Neural cell (in vitro differentiated cells): ENCODE results near the gene COA7. TPM values are rescaled to one million over a fixed set of nuclear protein-coding genes. Genes with fewer than 3 reads are reported as not detected.

Experiments used
- H2AFZ ChIP-seq: fragments of 200-600, 300-800 bp; sonication (generic), shearing (Covaris generic); 2 replicates; pipeline ENCODE4 v1.6.0; 2014; ENCODE audit warnings: low read depth, mild to moderate bottlenecking, antibody characterized with exemption, low read length, moderate library complexity
- H3F3A ChIP-seq: fragments of 200-600 bp; shearing (Covaris generic); 2 replicates; pipeline ENCODE4 v1.6.1; 2016; ENCODE audit warnings: mild to moderate bottlenecking, moderate library complexity, mixed read lengths, antibody characterized with exemption, low read length; ENCODE audit not compliant: insufficient read depth, poor library complexity, severe bottlenecking
- H3K27ac ChIP-seq: fragments of 200-600, 300-800 bp; sonication (generic), shearing (Covaris generic); 2 replicates; pipeline ENCODE4 v1.5.1; 2014; ENCODE audit warnings: mild to moderate bottlenecking, low read length, moderate library complexity
- H3K27me3 ChIP-seq: fragments of 300-800, 200-600 bp; sonication (generic), shearing (Covaris generic); 2 replicates; pipeline ENCODE4 v1.6.0; 2014; ENCODE audit warnings: mild to moderate bottlenecking, low read depth, low read length, moderate library complexity; ENCODE audit not compliant: insufficient read depth
- H3K36me3 ChIP-seq: fragments of 300-800, 200-600 bp; sonication (generic), shearing (Covaris generic); 2 replicates; pipeline ENCODE4 v1.5.1; 2014; ENCODE audit warnings: mild to moderate bottlenecking, antibody characterized with exemption, low read length, moderate library complexity; ENCODE audit not compliant: insufficient read depth
- H3K4me2 ChIP-seq: fragments of 300-800, 200-600 bp; sonication (generic), shearing (Covaris generic); 2 replicates; pipeline ENCODE4 v1.6.0; 2014; ENCODE audit warnings: mild to moderate bottlenecking, low read length
- H3K4me3 ChIP-seq: fragments of 300-800, 200-600 bp; sonication (generic), shearing (Covaris generic); 2 replicates; pipeline ENCODE4 v1.5.1; 2014; ENCODE audit warnings: mild to moderate bottlenecking, low read length, moderate library complexity
- H3K79me2 ChIP-seq: fragments of 200-600 bp; shearing (Covaris generic); replicated peaks from 2 replicates; pipeline ENCODE4 v1.6.0; 2014; ENCODE audit warnings: mild to moderate bottlenecking, low read length, moderate library complexity; ENCODE audit not compliant: insufficient read depth
- H3K9ac ChIP-seq: fragments of 300-800, 200-600 bp; sonication (generic), shearing (Covaris generic); 2 replicates; pipeline ENCODE4 v1.6.1; 2016; ENCODE audit warnings: mild to moderate bottlenecking, low read length, mixed read lengths
- H3K9me2 ChIP-seq: fragments of 200-600 bp; shearing (Covaris generic); 2 replicates; pipeline ENCODE4 v1.6.1; 2016; ENCODE audit warnings: mild to moderate bottlenecking, low read length, mixed read lengths; ENCODE audit not compliant: insufficient read depth
- H3K9me3 ChIP-seq: fragments of 200-600, 300-800 bp; sonication (generic), shearing (Covaris generic); 2 replicates; pipeline ENCODE4 v1.6.1; 2016; ENCODE audit warnings: mild to moderate bottlenecking, mixed run types, low read length, moderate library complexity, mixed read lengths
- H4K20me1 ChIP-seq: fragments of 200-600 bp; shearing (Covaris generic); 2 replicates; pipeline ENCODE4 v1.6.1; 2016; ENCODE audit warnings: mild to moderate bottlenecking, mixed run types; ENCODE audit not compliant: insufficient read depth
- EP300 ChIP-seq: fragments of 450-650 bp; conservative IDR thresholded peaks from 2 replicates; pipeline ENCODE4 v1.6.1; 2014; ENCODE audit warnings: antibody characterized with exemption, mild to moderate bottlenecking, moderate library complexity; ENCODE audit not compliant: poor library complexity, severe bottlenecking
- EZH2 ChIP-seq: fragments of 200-600, 300-800 bp; shearing (Covaris generic), sonication (generic); IDR thresholded peaks from 2 replicates; pipeline ENCODE4 v1.6.1; 2014; ENCODE audit warnings: antibody characterized with exemption, low read length, borderline replicate concordance, mild to moderate bottlenecking; ENCODE audit not compliant: insufficient read depth, poor library complexity, severe bottlenecking
- MXI1 ChIP-seq: fragments of 450-650 bp; conservative IDR thresholded peaks from 2 replicates; pipeline ENCODE4 v1.6.1; 2014; ENCODE audit warnings: antibody characterized with exemption, mild to moderate bottlenecking; ENCODE audit not compliant: poor library complexity, severe bottlenecking
- POLR2AphosphoS5 ChIP-seq: IDR thresholded peaks from 2 replicates; pipeline ENCODE4 v1.6.1; 2012
- RAD21 ChIP-seq: fragments of 450-650 bp; conservative IDR thresholded peaks from 2 replicates; pipeline ENCODE4 v1.6.1; 2014; ENCODE audit warnings: antibody characterized with exemption, mild to moderate bottlenecking, moderate library complexity
- SMC3 ChIP-seq: fragments of 450-650 bp; conservative IDR thresholded peaks from 2 replicates; pipeline ENCODE4 v1.6.1; 2014; ENCODE audit warnings: antibody characterized with exemption, mild to moderate bottlenecking, moderate library complexity; ENCODE audit not compliant: poor library complexity
- TAF1 ChIP-seq: IDR thresholded peaks from 2 replicates; pipeline ENCODE4 v1.6.1; 2012; ENCODE audit warnings: low read depth
- polyA plus RNA-seq: library from polyadenylated mRNA; depleted of rRNA; stranded (reverse); fragments of >200 nt; gene quantifications from 2 replicates; pipeline ENCODE4 v1.2.3, GENCODE V29; 2014
- TF ChIP-seq, protein P1 (sequence below): IDR thresholded peaks from 2 replicates; pipeline ENCODE4 v1.6.1; 2012; ENCODE audit warnings: borderline replicate concordance
- TF ChIP-seq, protein P2 (sequence below): fragments of 450-650 bp; IDR thresholded peaks from 2 replicates; pipeline ENCODE4 v1.5.1; 2014; ENCODE audit warnings: antibody characterized with exemption, mild to moderate bottlenecking, moderate library complexity; ENCODE audit not compliant: poor library complexity, severe bottlenecking

COA7 gene
- polyA plus RNA-seq, 1 donor from 2014 or later = 11.6 TPM

DNA sequence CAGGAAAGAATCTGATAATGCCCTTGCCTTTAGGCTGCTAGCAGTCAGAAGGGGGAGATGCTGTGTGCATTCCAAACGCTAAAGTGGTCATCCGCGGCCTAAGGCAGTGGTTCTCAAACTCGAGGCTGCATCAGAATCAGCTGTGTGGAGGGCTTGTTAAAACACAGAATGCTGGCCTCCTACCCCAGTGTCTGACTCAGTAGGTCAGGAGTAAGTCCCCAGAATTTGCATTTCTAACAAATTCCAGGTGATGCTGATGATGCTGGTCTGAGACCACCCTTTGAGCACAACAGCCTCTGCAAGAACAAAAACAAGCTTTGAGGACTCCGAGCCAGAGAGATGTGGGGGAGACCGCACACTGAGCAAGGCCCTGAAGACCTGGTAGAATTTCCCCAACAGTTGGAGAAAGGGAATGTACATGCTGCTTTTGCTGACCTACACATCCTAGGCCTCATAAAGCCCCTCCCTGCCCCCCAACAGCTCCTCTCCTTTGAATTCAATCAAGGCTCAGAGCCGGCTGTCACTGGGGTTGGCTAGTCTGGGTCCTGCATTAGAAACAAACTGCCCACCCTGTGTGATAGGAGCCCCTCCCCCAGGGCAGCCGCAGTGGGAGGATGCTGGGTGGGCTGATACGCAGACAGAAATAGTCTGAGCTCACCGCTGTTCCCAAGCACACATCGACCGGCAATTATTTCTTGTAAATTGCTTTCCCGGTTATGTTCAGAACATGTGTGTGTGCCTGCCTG lies 38.1 kb downstream of the COA7 start:
- peak overlapping the region; percentile 98 for H3K27ac ChIP-seq
- peak overlapping the region; percentile 34 for H2AFZ ChIP-seq
- no peaks in the 10 kb centered on the region for H3K36me3 ChIP-seq
- TF ChIP-seq MXI1 = no peak
- TF ChIP-seq, protein P1, sequence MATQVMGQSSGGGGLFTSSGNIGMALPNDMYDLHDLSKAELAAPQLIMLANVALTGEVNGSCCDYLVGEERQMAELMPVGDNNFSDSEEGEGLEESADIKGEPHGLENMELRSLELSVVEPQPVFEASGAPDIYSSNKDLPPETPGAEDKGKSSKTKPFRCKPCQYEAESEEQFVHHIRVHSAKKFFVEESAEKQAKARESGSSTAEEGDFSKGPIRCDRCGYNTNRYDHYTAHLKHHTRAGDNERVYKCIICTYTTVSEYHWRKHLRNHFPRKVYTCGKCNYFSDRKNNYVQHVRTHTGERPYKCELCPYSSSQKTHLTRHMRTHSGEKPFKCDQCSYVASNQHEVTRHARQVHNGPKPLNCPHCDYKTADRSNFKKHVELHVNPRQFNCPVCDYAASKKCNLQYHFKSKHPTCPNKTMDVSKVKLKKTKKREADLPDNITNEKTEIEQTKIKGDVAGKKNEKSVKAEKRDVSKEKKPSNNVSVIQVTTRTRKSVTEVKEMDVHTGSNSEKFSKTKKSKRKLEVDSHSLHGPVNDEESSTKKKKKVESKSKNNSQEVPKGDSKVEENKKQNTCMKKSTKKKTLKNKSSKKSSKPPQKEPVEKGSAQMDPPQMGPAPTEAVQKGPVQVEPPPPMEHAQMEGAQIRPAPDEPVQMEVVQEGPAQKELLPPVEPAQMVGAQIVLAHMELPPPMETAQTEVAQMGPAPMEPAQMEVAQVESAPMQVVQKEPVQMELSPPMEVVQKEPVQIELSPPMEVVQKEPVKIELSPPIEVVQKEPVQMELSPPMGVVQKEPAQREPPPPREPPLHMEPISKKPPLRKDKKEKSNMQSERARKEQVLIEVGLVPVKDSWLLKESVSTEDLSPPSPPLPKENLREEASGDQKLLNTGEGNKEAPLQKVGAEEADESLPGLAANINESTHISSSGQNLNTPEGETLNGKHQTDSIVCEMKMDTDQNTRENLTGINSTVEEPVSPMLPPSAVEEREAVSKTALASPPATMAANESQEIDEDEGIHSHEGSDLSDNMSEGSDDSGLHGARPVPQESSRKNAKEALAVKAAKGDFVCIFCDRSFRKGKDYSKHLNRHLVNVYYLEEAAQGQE = peak; percentile 77
- TF ChIP-seq EZH2 = no peak
- TF ChIP-seq, protein P2, sequence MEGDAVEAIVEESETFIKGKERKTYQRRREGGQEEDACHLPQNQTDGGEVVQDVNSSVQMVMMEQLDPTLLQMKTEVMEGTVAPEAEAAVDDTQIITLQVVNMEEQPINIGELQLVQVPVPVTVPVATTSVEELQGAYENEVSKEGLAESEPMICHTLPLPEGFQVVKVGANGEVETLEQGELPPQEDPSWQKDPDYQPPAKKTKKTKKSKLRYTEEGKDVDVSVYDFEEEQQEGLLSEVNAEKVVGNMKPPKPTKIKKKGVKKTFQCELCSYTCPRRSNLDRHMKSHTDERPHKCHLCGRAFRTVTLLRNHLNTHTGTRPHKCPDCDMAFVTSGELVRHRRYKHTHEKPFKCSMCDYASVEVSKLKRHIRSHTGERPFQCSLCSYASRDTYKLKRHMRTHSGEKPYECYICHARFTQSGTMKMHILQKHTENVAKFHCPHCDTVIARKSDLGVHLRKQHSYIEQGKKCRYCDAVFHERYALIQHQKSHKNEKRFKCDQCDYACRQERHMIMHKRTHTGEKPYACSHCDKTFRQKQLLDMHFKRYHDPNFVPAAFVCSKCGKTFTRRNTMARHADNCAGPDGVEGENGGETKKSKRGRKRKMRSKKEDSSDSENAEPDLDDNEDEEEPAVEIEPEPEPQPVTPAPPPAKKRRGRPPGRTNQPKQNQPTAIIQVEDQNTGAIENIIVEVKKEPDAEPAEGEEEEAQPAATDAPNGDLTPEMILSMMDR = no peak
- peak; percentile 46 for TF ChIP-seq RAD21
- peak; percentile 83 for TF ChIP-seq POLR2AphosphoS5
- peak; percentile 50 for TF ChIP-seq TAF1
- TF ChIP-seq EP300 = peak; percentile 66
- TF ChIP-seq SMC3 = no peak
- no peaks in the 10 kb centered on the region for H3K27me3 ChIP-seq
- peak overlapping the region; percentile 22 for H3K4me3 ChIP-seq
- no peaks in the 10 kb centered on the region for H3K9me2 ChIP-seq
- no peaks in the 10 kb centered on the region for H3K79me2 ChIP-seq
- H3F3A ChIP-seq = peaks cover 15% of the 10 kb centered on the region
- H3K4me2 ChIP-seq = no peak overlapping the region
- no peaks in the 10 kb centered on the region for H4K20me1 ChIP-seq
- H3K9me3 ChIP-seq = no peaks in the 10 kb centered on the region
- H3K9ac ChIP-seq = peak overlapping the region; percentile 51

DNA sequence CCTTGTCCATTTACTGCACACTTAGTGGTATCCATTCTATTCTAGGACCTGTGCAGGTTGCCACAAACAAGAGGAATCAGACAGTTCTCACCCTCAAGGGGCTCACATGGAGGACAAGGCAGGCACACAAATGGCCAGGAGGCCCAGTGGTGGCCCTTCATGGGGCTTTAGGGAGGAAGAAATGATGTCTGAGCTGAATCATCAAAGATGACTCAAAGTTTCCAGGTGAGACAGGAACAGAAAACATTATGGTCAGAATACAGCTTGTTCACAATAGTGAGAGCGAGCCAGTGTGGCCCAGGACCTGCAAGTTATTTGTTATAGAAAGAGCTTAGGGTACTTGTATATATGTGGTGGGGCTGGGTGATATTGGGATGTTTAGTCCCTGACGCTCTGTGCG lies 38.8 kb downstream of the COA7 start:
- H3K36me3 ChIP-seq = no peaks in the 10 kb centered on the region
- no peaks in the 10 kb centered on the region for H3K79me2 ChIP-seq
- H2AFZ ChIP-seq = peak overlapping the region; percentile 34
- peak overlapping the region; percentile 51 for H3K9ac ChIP-seq
- TF ChIP-seq RAD21 = no peak
- TF ChIP-seq, protein P1 = no peak
- TF ChIP-seq TAF1 = no peak
- no peak for TF ChIP-seq POLR2AphosphoS5
- no peak for TF ChIP-seq SMC3
- TF ChIP-seq MXI1 = no peak
- no peak for TF ChIP-seq EZH2
- TF ChIP-seq, protein P2 = no peak
- TF ChIP-seq EP300 = no peak
- H3K4me3 ChIP-seq = peak overlapping the region; percentile 22
- H3K27me3 ChIP-seq = no peaks in the 10 kb centered on the region
- H3K9me3 ChIP-seq = no peaks in the 10 kb centered on the region
- H3K9me2 ChIP-seq = no peaks in the 10 kb centered on the region
- H4K20me1 ChIP-seq = no peaks in the 10 kb centered on the region
- peaks cover 15% of the 10 kb centered on the region for H3F3A ChIP-seq
- H3K27ac ChIP-seq = peak overlapping the region; percentile 98
- no peak overlapping the region for H3K4me2 ChIP-seq
